Tongue (tissue), 2 donors: ENCODE measurements around the gene AVL9. TPM values are rescaled to one million over a fixed set of nuclear protein-coding genes. Genes with fewer than 3 reads are reported as not detected.
A peak's percentile ranks its signal among the peaks of the same experiment; 100 is the strongest.
"Not testable (repeated sequence)": the region's sequence is repeated elsewhere in the genome, so short reads cannot be mapped to it uniquely, and the experiment has no call there.

ENCODE experiments used
- DNase-seq: peaks from one replicate; pipeline ENCODE4 v3.0.0-alpha.2; 2015
- total RNA-seq: library from RNA; depleted of rRNA; stranded (reverse); fragments of >200 nt; gene quantifications from one replicate; pipeline ENCODE4 v1.2.3, GENCODE V29; 2014

Gene AVL9
- total RNA-seq, 1 donor from 2014 or later, result 39.8 TPM

- no peak for DNase-seq
Measured at GRCh38 chr7:32496052-32496813, 944 bp downstream of the AVL9 start.

GRCh38 chr7:32499755-32500154 is 4.5 kb downstream of the AVL9 start:
- DNase-seq, result not testable (repeated sequence)

GRCh38 chr7:32500216-32500615 is 4.9 kb downstream of the AVL9 start:
- not testable (repeated sequence) for DNase-seq

GRCh38 chr7:32500922-32501341 is 5.6 kb downstream of the AVL9 start:
- no peak for DNase-seq

- no peak for DNase-seq
Measured at GRCh38 chr7:32501522-32501921, 6.2 kb downstream of the AVL9 start.

GRCh38 chr7:32502728-32503127 is 7.4 kb downstream of the AVL9 start:
- no peak for DNase-seq

GRCh38 chr7:32506266-32507054 is 11.2 kb downstream of the AVL9 start:
- DNase-seq, result no peak

GRCh38 chr7:32507414-32507813 is 12.1 kb downstream of the AVL9 start:
- DNase-seq, result no peak

- DNase-seq, result no peak
Measured at GRCh38 chr7:32511791-32512190, 16.5 kb downstream of the AVL9 start.

GRCh38 chr7:32513210-32513609 is 17.9 kb downstream of the AVL9 start:
- no peak for DNase-seq

GRCh38 chr7:32515890-32516550 is 20.7 kb downstream of the AVL9 start:
- no peak for DNase-seq

GRCh38 chr7:32516551-32517100 is 21.3 kb downstream of the AVL9 start:
- DNase-seq, result no peak

- DNase-seq, result peak; percentile 24
Measured at GRCh38 chr7:32518534-32519140, 23.3 kb downstream of the AVL9 start.

GRCh38 chr7:32519763-32520162 is 24.5 kb downstream of the AVL9 start:
- DNase-seq, result no peak

GRCh38 chr7:32522746-32523530 is 27.6 kb downstream of the AVL9 start:
- no peak for DNase-seq

- DNase-seq, result no peak
Measured at GRCh38 chr7:32524631-32525030, 29.3 kb downstream of the AVL9 start.

- DNase-seq, result no peak
Measured at GRCh38 chr7:32525839-32526238, 30.6 kb downstream of the AVL9 start.

- DNase-seq, result no peak
Measured at GRCh38 chr7:32531402-32531801, 36.1 kb downstream of the AVL9 start.

- DNase-seq, result no peak
Measured at GRCh38 chr7:32532086-32532485, 36.8 kb downstream of the AVL9 start.

- no peak for DNase-seq
Measured at GRCh38 chr7:32532716-32533115, 37.4 kb downstream of the AVL9 start.

GRCh38 chr7:32533276-32534029 is 38.2 kb downstream of the AVL9 start:
- peak; percentile 9 for DNase-seq
